ENCODE data around the gene CLPTM1L. TPM values are rescaled to one million over a fixed set of nuclear protein-coding genes. Genes with fewer than 3 reads are reported as not detected.
"Not testable (repeated sequence)": the region's sequence is repeated elsewhere in the genome, so short reads cannot be mapped to it uniquely, and the experiment has no call there.

Gene CLPTM1L
- polyA plus RNA-seq, 1 experiment: 145 TPM

GRCh38 chr5:1342268-1342667 is 2.6 kb downstream of the CLPTM1L start:
- Histone ChIP-seq H3K27me3 (ENCODE audit: control insufficient read depth, insufficient read depth, low read length) (no peaks in the 10 kb centered on the region), H3K36me3 (ENCODE audit: control insufficient read depth, insufficient read depth, low read length) (peaks cover 23% of the 10 kb centered on the region), H3K4me3 (ENCODE audit: low read depth, low read length) (no peak overlapping the region)
- DNase-seq (ENCODE audit: low read depth): no peak
- no peak for TF ChIP-seq CTCF (IDR thresholded peaks at IDR 0.05; ENCODE audit: insufficient read depth, low read depth, low read length)
- ChIA-PET POLR2A (no interaction called here), CTCF (interaction anchor here (0.6 kb wide), 1 partner anchor 302 kb away, joined by 3 read pairs; no protein-coding TSS in a partner anchor)

GRCh38 chr5:1341863-1342262 is 3.0 kb downstream of the CLPTM1L start:
- Histone ChIP-seq H3K4me3 (ENCODE audit: low read depth, low read length) (no peak overlapping the region), H3K36me3 (ENCODE audit: control insufficient read depth, insufficient read depth, low read length) (peaks cover 27% of the 10 kb centered on the region), H3K27me3 (ENCODE audit: control insufficient read depth, insufficient read depth, low read length) (no peaks in the 10 kb centered on the region)
- CTCF ChIA-PET: interaction anchor here (1.0 kb wide), 1 partner anchor 304 kb away, joined by 3 read pairs; no protein-coding TSS in a partner anchor
- POLR2A ChIA-PET: no interaction called here
- no peak for TF ChIP-seq CTCF (IDR thresholded peaks at IDR 0.05; ENCODE audit: insufficient read depth, low read depth, low read length)
- no peak for DNase-seq (ENCODE audit: low read depth)

GRCh38 chr5:1339818-1340210 is 5.1 kb downstream of the CLPTM1L start:
- DNase-seq (ENCODE audit: low read depth); CTCF ChIA-PET; H3K4me3 ChIP-seq (ENCODE audit: low read depth, low read length); H3K27me3 ChIP-seq (ENCODE audit: control insufficient read depth, insufficient read depth, low read length); POLR2A ChIA-PET: not testable (repeated sequence)
- peaks cover 41% of the 10 kb centered on the region for H3K36me3 ChIP-seq (ENCODE audit: control insufficient read depth, insufficient read depth, low read length)

- POLR2A ChIA-PET; H3K4me3 ChIP-seq (ENCODE audit: low read depth, low read length); H3K27me3 ChIP-seq (ENCODE audit: control insufficient read depth, insufficient read depth, low read length); CTCF ChIA-PET; DNase-seq (ENCODE audit: low read depth): not testable (repeated sequence)
- H3K36me3 ChIP-seq (ENCODE audit: control insufficient read depth, insufficient read depth, low read length): peaks cover 42% of the 10 kb centered on the region
These were observed 5.6 kb downstream of the CLPTM1L start for GRCh38 chr5:1339139-1339817.

- Histone ChIP-seq H3K36me3 (ENCODE audit: control insufficient read depth, insufficient read depth, low read length) (peaks cover 46% of the 10 kb centered on the region), H3K4me3 (ENCODE audit: low read depth, low read length) (no peak overlapping the region), H3K27me3 (ENCODE audit: control insufficient read depth, insufficient read depth, low read length) (no peaks in the 10 kb centered on the region)
- ChIA-PET POLR2A (interaction anchor here (0.7 kb wide), 1 partner anchor 361 kb away, joined by 3 read pairs; no protein-coding TSS in a partner anchor), CTCF (no interaction called here)
- no peak for TF ChIP-seq CTCF (IDR thresholded peaks at IDR 0.05; ENCODE audit: insufficient read depth, low read depth, low read length)
- no peak for DNase-seq (ENCODE audit: low read depth)
These were observed 6.3 kb downstream of the CLPTM1L start for GRCh38 chr5:1338506-1339070.

GRCh38 chr5:1338196-1338490 is 6.8 kb downstream of the CLPTM1L start:
- ChIA-PET POLR2A (interaction anchor here (0.7 kb wide), 1 partner anchor 361 kb away, joined by 3 read pairs; no protein-coding TSS in a partner anchor), CTCF (no interaction called here)
- TF ChIP-seq CTCF (IDR thresholded peaks at IDR 0.05; ENCODE audit: insufficient read depth, low read depth, low read length): no peak
- no peak for DNase-seq (ENCODE audit: low read depth)
- H3K27me3 ChIP-seq (ENCODE audit: control insufficient read depth, insufficient read depth, low read length): no peaks in the 10 kb centered on the region
- peaks cover 46% of the 10 kb centered on the region for H3K36me3 ChIP-seq (ENCODE audit: control insufficient read depth, insufficient read depth, low read length)
- H3K4me3 ChIP-seq (ENCODE audit: low read depth, low read length): no peak overlapping the region
